VCaP (cell line): ENCODE results near the gene CD300H.

Source experiments
- H3K27ac ChIP-seq: fragments of 450-650 bp; 2 replicates; pipeline ENCODE4 v1.5.1; 2017
- TF ChIP-seq, protein P1 (sequence below): fragments of 450-650 bp; conservative IDR thresholded peaks from 2 replicates; pipeline ENCODE4 v1.5.1; 2017; ENCODE audit warnings: mild to moderate bottlenecking, moderate library complexity

CD300H gene

DNA sequence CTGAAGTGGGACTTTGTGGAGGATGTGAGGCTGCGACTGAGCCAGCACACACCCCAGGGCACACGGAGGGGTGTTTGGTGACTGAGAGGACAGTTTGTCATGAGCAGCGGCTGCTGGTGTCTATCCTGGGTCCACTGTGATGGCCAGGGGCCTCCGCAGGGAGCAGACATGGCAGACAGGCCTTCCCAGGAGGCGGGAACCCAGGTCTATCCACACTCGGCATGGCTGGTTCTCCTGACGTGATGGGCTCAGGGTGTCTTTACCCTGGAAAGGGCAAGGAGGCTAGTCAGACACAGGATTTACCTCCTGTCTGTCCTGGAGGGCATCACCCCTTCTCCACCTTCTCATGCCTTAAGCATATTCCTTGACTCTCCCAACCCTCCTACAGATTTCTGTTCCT lies 20.7 kb downstream of the CD300H start:
- no peak overlapping the region for H3K27ac ChIP-seq
- TF ChIP-seq, protein P1, sequence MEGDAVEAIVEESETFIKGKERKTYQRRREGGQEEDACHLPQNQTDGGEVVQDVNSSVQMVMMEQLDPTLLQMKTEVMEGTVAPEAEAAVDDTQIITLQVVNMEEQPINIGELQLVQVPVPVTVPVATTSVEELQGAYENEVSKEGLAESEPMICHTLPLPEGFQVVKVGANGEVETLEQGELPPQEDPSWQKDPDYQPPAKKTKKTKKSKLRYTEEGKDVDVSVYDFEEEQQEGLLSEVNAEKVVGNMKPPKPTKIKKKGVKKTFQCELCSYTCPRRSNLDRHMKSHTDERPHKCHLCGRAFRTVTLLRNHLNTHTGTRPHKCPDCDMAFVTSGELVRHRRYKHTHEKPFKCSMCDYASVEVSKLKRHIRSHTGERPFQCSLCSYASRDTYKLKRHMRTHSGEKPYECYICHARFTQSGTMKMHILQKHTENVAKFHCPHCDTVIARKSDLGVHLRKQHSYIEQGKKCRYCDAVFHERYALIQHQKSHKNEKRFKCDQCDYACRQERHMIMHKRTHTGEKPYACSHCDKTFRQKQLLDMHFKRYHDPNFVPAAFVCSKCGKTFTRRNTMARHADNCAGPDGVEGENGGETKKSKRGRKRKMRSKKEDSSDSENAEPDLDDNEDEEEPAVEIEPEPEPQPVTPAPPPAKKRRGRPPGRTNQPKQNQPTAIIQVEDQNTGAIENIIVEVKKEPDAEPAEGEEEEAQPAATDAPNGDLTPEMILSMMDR: no peak

DNA sequence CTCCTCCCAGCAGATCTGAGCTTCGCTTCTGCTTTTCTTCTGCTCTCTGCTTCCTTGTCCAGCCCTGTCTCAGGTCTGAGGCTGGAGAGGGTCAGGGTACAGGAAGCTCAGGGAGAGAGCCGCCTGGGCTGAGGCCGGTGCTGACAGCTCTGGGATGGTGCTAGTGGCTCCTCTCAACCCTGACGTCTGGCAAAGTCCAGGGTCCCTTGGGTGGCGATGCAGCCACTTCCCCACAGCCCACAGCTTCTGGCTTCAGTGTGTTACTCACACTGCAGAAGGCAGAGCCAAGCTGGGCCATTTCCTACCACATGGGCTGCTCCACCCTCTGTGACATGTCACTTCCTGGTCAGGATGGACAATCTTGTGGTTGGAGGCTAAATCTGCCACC lies 21.5 kb downstream of the CD300H start, which contains the start of gene CD300C:
Gene CD300C, minus strand, starts transcription at position 273 of the 388 bp plus-strand sequence. CDS start 333 bp downstream, outside the sequence.
- no peak within 1 kb of the TSS for H3K27ac ChIP-seq

DNA sequence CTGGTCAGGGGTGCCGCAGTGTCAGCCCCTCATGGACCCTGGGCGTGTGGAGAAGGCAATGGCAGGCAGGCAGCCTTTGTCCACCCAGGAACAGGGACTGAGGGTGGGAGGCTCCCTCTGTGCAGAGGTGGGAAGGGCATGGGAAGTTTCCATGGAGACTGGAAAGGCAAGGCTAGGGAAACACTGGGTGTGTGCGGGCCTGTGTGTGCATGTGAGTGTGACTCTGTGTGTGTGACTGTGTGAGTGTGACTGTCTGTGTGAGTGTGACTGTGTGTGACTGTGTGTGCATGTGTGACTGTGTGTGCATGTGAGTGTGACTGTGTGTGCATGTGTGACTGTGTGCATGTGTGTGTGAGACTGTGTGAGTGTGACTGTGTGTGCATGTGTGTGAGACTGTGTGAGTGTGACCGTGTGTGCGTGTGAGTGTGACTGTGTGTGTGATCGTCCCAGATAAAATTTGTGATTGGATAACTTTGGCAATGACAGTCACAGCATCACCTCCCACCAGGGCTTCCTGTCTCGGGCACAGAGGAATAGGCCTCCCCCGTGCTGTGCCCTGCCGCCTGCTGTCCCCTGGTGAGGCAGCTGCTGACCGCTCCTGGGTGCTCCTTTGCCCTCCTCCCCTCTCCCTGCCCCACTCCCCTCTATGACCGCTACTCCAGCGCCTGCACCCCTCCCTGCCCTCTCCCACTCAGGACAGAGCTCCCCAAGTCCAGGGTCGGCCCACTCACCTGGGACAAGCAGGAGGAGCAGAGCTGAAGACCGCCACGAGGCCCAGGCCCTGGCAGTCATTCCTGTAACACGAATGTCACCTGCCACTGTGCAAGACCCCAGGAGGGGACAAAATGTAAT lies 22.1 kb downstream of the CD300H start:
- no peak overlapping the region for H3K27ac ChIP-seq
- TF ChIP-seq, protein P1: no peak

More for the DNA sequence above, 21.5 kb downstream of the CD300H start, which contains the start of gene CD300C:
- TF ChIP-seq, protein P1: no peak

DNA sequence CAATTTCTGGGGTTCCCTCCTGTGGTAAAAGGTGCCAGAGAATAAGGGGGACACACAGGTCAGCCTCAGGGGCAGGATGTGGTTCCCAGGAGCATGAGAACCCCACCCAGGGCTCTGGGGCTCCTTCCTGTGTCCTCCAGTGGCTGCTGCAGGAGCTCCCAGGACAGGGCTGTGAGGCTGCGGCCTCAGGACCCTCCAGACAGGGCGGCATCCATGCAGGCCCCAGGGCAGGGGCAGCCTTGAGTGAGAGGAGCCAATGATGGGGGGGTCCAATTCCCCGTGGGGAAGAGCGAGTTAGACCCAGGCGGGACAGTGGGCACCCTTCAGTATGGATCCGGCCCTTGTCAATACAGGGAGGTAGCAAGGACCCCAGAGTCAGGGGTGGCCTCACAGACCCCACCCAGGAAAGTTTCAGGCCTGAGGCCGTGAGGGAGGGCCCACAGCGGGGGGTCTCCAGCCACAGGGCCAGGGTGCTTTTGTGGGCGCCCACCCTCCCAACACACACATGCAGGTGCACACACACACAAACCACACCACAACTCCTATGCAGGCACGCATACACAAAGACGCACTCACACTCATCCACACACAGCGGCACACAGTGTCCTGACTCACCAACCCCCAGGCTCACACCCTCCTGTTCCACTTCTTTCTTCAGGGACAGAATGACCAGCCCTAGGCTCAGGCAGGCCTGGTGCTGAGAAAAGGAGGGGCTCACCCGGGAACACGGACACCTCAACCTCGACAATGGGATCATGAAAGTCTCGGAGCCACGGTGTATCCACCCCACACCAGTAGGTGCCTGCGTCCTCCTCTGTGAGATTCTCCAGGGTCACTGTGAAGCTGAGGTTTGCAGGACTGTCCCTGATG lies 23.2 kb downstream of the CD300H start:
- TF ChIP-seq, protein P1: no peak
- H3K27ac ChIP-seq: no peak overlapping the region

DNA sequence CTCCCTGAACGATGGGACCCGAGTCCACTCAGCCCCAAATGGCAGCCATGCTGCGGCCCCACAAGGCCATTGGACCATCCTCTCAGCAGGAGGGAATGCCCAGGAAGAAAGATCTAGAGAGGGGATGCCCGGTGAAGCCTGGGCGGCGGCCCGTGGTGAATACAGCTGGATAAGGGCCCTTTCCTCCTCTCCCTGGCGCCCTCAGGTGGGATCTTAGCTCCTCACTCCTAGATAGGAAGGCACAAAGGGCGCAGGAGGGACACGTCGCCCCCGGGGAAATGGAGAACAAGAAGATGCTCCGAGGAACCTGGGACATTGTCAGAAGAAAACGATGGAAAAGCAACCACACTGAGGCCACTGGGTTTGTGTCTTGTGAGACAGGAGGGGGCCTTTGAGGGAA lies 23.9 kb downstream of the CD300H start:
- no peak overlapping the region for H3K27ac ChIP-seq
- TF ChIP-seq, protein P1: no peak

DNA sequence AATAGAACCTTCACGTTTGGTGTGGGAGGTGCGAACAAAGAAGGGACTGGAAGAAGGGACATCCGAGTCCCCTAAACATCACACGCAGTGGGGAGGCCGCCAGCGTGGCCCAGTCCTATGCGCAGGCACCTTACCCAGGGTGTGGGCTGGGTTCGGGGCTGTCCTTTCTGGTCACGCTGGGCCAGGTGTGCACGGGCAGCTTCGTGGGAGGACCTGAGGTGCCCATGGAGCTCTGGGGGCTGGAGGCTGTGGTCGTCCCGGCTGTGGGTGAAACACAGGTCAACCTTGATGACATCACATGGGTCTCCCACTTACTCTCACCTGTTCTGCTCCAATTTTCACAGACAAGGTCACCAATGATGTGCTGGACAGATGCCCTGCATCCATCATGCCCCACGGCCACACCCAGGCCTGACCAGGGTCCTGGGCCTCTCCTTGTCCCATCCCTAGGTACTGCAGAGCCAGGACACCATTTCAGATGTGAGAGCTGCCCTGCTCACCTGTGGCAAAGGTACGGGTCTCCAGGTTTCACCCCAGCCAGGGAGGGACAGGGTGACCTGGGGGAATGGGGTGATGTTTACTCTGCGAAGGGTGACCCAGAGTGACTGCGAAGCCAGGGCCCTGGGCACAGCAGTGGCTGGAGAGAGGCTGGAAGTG lies 24.5 kb downstream of the CD300H start:
- H3K27ac ChIP-seq: no peak overlapping the region
- TF ChIP-seq, protein P1: no peak

DNA sequence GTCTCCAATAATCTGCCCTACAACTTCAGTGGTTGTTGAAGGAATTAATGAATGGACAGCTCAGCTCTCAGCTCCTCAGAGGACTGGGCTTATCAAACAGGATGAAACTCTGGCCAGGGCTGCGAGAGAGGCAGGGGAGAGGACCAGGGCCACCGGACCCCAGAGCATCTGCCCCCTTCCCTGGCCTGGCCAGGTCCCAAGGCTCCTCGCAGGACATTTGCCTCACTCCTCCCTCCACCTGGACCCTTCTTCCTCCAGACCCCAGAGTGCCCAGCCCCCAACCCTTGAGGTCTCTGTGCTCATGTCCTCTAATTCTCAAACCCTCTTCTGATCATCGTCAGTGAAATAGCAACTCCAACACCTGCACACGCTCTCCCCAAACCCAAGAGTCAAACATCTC lies 25.1 kb downstream of the CD300H start:
- H3K27ac ChIP-seq: no peak overlapping the region
- TF ChIP-seq, protein P1: no peak
